Measurements from ENCODE around the gene LMNTD2. TPM values are rescaled to one million over a fixed set of nuclear protein-coding genes. Genes with fewer than 3 reads are reported as not detected.

Gene LMNTD2
- total and polyA plus RNA-seq, 2 of the 13 experiments (the other 11 are each of a cell fraction or from before 2014, with no cell fraction given), result 1.1 to 3.1 TPM

DNA sequence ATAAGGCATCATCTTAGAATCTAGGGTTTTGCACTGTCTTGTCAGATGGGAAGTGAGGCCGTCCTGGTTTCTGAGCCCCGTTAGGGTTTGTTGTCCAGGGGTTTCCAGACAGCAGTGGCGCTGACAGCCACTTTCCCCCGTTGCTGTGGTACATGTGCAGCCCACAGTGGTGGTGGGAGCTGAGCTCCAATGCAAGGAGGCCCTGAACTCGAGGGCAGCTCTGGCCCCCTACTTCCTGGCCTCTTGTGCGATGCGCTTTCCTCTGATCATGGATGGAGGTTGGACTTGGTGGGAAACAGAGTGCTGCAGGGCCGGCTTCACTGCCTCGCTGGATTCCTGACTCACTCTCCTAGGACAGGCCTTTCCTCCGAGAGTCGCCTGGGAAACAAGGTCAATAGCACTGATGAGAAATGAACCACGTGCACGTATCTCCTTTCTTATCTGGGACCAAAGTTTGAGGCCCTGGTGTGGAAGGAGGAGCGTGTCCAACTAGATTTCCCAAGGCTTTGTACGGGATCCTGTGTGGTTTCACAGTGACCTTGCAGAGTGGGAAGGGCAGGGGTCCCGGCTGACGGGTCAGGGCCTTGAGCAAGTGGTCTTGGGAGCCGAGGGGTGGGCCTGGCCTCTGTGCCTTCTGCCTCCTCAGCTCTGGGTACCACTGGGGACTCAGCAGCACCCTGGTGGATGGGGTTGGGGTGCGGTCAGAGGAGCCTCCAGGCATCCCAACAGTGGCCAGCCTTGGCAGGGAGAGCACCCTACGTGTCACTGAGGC, 19.5 kb upstream of the LMNTD2 start (continued):
- TF ChIP-seq FOSL1 (CRISPR knock-in tag; IDR thresholded peaks at IDR 0.05; ENCODE audit: borderline replicate concordance) (no peak), ELF1 (CRISPR knock-in tag; IDR thresholded peaks at IDR 0.05) (no peak), ZBTB7B (CRISPR knock-in tag; IDR thresholded peaks at IDR 0.05) (peak; percentile 59; the same call in 1 of the 2 replicates), SNRNP70 (IDR thresholded peaks at IDR 0.05; ENCODE audit: low read depth, low read length) (no peak), ZNF292 (CRISPR knock-in tag; IDR thresholded peaks at IDR 0.05; ENCODE audit: borderline replicate concordance, low read depth) (no peak; the same call in 1 of the 2 replicates), CHCHD3 (CRISPR knock-in tag; IDR thresholded peaks at IDR 0.05) (no peak), SPEN (CRISPR knock-in tag; IDR thresholded peaks at IDR 0.05; ENCODE audit: low read depth) (peak; percentile 79), SIX1 (CRISPR knock-in tag; IDR thresholded peaks at IDR 0.05; ENCODE audit: borderline replicate concordance) (peak; percentile 58; the same call in 1 of the 2 replicates), HES4 (CRISPR knock-in tag; IDR thresholded peaks at IDR 0.05; ENCODE audit: borderline replicate concordance) (no peak), REPIN1 (CRISPR knock-in tag; IDR thresholded peaks at IDR 0.05; ENCODE audit: borderline replicate concordance, low read depth) (no peak), CBX2 (IDR thresholded peaks at IDR 0.05; ENCODE audit: low read depth, low read length) (no peak), CBX2 (CRISPR knock-in tag; IDR thresholded peaks at IDR 0.05; ENCODE audit: low read depth) (no peak), ZFP36 (IDR thresholded peaks at IDR 0.05; ENCODE audit: borderline replicate concordance, low read depth, low read length, partially characterized antibody) (no peak), ZFP37 (CRISPR knock-in tag; IDR thresholded peaks at IDR 0.05; ENCODE audit: borderline replicate concordance) (no peak), ZNF773 (CRISPR knock-in tag; IDR thresholded peaks at IDR 0.05; ENCODE audit: borderline replicate concordance) (no peak), ESRRA (CRISPR knock-in tag; IDR thresholded peaks at IDR 0.05; ENCODE audit: low read depth) (peak; percentile 88)
- TF ChIP-seq, protein P1, sequence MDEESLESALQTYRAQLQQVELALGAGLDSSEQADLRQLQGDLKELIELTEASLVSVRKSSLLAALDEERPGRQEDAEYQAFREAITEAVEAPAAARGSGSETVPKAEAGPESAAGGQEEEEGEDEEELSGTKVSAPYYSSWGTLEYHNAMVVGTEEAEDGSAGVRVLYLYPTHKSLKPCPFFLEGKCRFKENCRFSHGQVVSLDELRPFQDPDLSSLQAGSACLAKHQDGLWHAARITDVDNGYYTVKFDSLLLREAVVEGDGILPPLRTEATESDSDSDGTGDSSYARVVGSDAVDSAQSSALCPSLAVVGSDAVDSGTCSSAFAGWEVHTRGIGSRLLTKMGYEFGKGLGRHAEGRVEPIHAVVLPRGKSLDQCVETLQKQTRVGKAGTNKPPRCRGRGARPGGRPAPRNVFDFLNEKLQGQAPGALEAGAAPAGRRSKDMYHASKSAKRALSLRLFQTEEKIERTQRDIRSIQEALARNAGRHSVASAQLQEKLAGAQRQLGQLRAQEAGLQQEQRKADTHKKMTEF (CRISPR knock-in tag; IDR thresholded peaks at IDR 0.05), result 0 out of 2 replicates have a peak, but pooled peaks have one; percentile 21
- TF ChIP-seq, protein P2, sequence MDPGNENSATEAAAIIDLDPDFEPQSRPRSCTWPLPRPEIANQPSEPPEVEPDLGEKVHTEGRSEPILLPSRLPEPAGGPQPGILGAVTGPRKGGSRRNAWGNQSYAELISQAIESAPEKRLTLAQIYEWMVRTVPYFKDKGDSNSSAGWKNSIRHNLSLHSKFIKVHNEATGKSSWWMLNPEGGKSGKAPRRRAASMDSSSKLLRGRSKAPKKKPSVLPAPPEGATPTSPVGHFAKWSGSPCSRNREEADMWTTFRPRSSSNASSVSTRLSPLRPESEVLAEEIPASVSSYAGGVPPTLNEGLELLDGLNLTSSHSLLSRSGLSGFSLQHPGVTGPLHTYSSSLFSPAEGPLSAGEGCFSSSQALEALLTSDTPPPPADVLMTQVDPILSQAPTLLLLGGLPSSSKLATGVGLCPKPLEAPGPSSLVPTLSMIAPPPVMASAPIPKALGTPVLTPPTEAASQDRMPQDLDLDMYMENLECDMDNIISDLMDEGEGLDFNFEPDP (CRISPR knock-in tag; conservative IDR thresholded peaks at IDR 0.05), result no peak
- TF ChIP-seq, protein P3, sequence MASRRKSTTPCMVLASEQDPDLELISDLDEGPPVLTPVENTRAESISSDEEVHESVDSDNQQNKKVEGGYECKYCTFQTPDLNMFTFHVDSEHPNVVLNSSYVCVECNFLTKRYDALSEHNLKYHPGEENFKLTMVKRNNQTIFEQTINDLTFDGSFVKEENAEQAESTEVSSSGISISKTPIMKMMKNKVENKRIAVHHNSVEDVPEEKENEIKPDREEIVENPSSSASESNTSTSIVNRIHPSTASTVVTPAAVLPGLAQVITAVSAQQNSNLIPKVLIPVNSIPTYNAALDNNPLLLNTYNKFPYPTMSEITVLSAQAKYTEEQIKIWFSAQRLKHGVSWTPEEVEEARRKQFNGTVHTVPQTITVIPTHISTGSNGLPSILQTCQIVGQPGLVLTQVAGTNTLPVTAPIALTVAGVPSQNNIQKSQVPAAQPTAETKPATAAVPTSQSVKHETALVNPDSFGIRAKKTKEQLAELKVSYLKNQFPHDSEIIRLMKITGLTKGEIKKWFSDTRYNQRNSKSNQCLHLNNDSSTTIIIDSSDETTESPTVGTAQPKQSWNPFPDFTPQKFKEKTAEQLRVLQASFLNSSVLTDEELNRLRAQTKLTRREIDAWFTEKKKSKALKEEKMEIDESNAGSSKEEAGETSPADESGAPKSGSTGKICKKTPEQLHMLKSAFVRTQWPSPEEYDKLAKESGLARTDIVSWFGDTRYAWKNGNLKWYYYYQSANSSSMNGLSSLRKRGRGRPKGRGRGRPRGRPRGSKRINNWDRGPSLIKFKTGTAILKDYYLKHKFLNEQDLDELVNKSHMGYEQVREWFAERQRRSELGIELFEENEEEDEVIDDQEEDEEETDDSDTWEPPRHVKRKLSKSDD (CRISPR knock-in tag; IDR thresholded peaks at IDR 0.05; ENCODE audit: low read depth), result peak; percentile 82; the same call in 1 of the 2 replicates
- TF ChIP-seq, protein P4, sequence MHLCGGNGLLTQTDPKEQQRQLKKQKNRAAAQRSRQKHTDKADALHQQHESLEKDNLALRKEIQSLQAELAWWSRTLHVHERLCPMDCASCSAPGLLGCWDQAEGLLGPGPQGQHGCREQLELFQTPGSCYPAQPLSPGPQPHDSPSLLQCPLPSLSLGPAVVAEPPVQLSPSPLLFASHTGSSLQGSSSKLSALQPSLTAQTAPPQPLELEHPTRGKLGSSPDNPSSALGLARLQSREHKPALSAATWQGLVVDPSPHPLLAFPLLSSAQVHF (CRISPR knock-in tag; IDR thresholded peaks at IDR 0.05), result no peak
- TF ChIP-seq, protein P5, sequence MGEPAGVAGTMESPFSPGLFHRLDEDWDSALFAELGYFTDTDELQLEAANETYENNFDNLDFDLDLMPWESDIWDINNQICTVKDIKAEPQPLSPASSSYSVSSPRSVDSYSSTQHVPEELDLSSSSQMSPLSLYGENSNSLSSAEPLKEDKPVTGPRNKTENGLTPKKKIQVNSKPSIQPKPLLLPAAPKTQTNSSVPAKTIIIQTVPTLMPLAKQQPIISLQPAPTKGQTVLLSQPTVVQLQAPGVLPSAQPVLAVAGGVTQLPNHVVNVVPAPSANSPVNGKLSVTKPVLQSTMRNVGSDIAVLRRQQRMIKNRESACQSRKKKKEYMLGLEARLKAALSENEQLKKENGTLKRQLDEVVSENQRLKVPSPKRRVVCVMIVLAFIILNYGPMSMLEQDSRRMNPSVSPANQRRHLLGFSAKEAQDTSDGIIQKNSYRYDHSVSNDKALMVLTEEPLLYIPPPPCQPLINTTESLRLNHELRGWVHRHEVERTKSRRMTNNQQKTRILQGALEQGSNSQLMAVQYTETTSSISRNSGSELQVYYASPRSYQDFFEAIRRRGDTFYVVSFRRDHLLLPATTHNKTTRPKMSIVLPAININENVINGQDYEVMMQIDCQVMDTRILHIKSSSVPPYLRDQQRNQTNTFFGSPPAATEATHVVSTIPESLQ (CRISPR knock-in tag; conservative IDR thresholded peaks at IDR 0.05), result no peak

All from HepG2 (cell line).